K562 (cell line): ENCODE results near the gene MIEN1. TPM values are rescaled to one million over a fixed set of nuclear protein-coding genes. Genes with fewer than 3 reads are reported as not detected.

ENCODE experiments used
- EHMT2 ChIP-seq: fragments of 450-650 bp; IDR thresholded peaks from 2 replicates; pipeline ENCODE4 v1.6.1; 2018; ENCODE audit warnings: antibody characterized with exemption
- EP400 ChIP-seq: fragments of 450-650 bp; IDR thresholded peaks from 2 replicates; pipeline ENCODE4 v1.6.1; 2017; ENCODE audit warnings: antibody characterized with exemption, mild to moderate bottlenecking, moderate library complexity
- HDAC1 ChIP-seq, 2 experiments: fragments of 450-650 bp; IDR thresholded peaks; 2 replicates each; pipeline ENCODE4 v1.6.1; 2016 to 2017; ENCODE audit warnings: inconsistent platforms in 1 of 2, mild to moderate bottlenecking in 1 of 2, moderate library complexity in 1 of 2
- KLF6 ChIP-seq: fragments of 250-450 bp; sonication (Bioruptor Pico); IDR thresholded peaks from 2 replicates; pipeline ENCODE4 v1.4.0; 2020; ENCODE audit warnings: mild to moderate bottlenecking, moderate library complexity, borderline replicate concordance
- MXI1 ChIP-seq: IDR thresholded peaks from 2 replicates; pipeline ENCODE4 v1.6.1; 2011; ENCODE audit warnings: low read depth, mild to moderate bottlenecking, improper control_type of control experiment, low read length
- NBN ChIP-seq: fragments of 450-650 bp; IDR thresholded peaks from 2 replicates; pipeline ENCODE4 v1.6.1; 2016; ENCODE audit warnings: low read depth, mild to moderate bottlenecking
- NKRF ChIP-seq: fragments of 450-650 bp; IDR thresholded peaks from 2 replicates; pipeline ENCODE4 v1.6.1; 2016; ENCODE audit warnings: borderline replicate concordance
- NONO ChIP-seq, 2 experiments: fragments of 200-400 bp in 1 of 2; fragments of 450-650 bp in 1 of 2; formaldehyde crosslinking in 1 of 2; IDR thresholded peaks; 2 replicates each; pipeline ENCODE4 v1.6.1; 2017; ENCODE audit warnings: low read depth in 2 of 2, mild to moderate bottlenecking in 2 of 2, moderate library complexity in 2 of 2, low read length in 1 of 2
- POLR2B ChIP-seq: fragments of 450-650 bp; IDR thresholded peaks from 2 replicates; pipeline ENCODE4 v1.6.1; 2018; ENCODE audit warnings: low read depth; ENCODE audit not compliant: partially characterized antibody
- POLR2H ChIP-seq: IDR thresholded peaks from 2 replicates; pipeline ENCODE4 v1.6.1; 2016; ENCODE audit warnings: missing genetic modification characterization, low read depth, mild to moderate bottlenecking, control low read depth, missing compliant biosample characterization, moderate library complexity
- TBL1XR1 ChIP-seq, 2 experiments: IDR thresholded peaks; 2 replicates each; pipeline ENCODE4 v1.6.1; 2012; ENCODE audit warnings: improper control_type of control experiment in 2 of 2, low read length in 2 of 2, mild to moderate bottlenecking in 1 of 2
- ZBTB40 ChIP-seq, 2 experiments: fragments of 450-650 bp in 1 of 2; sonication (generic) in 1 of 2; formaldehyde crosslinking in 1 of 2; IDR thresholded peaks; 2 replicates each; pipeline versions ENCODE4 v1.7.1 to v1.9.0; 2016 to 2022; ENCODE audit warnings: inconsistent platforms in 1 of 2, mild to moderate bottlenecking in 1 of 2, missing genetic modification reagents in 1 of 2
- ZNF766 ChIP-seq: fragments of 200-800 bp; sonication (Bioruptor generic); conservative IDR thresholded peaks from 2 replicates; pipeline ENCODE4 v1.6.1; 2016; ENCODE audit warnings: missing genetic modification characterization, missing compliant biosample characterization
- ZSCAN29 ChIP-seq: fragments of 450-650 bp; IDR thresholded peaks from 2 replicates; pipeline ENCODE4 v1.6.1; 2017
- polyA plus RNA-seq, 8 experiments: library from polyadenylated mRNA; depleted of rRNA in 4 of 8; stranded (reverse) in 5 of 8; unstranded in 3 of 8; fragments of >200 nt; fragmentation: Nextera tagmentation in 2 of 8; fragmentation: Illumina TruSeq in 1 of 8; extraction: Ambion mirVana in 2 of 8; extraction: Trizol in 1 of 8; gene quantifications; 2 replicates each; pipeline versions ENCODE4 v1.2.1 to v1.2.3, GENCODE V29; 2011 to 2014; ENCODE audit warnings: inconsistent platforms in 1 of 8, missing spikeins in 1 of 8
- total RNA-seq, 7 experiments: library from RNA; depleted of rRNA in 6 of 7; stranded (reverse); fragments of >200 nt in 6 of 7; fragmentation: Illumina TruSeq in 2 of 7; extraction: Trizol in 2 of 7; gene quantifications; 2 replicates each; pipeline versions ENCODE4 v1.2.1 to v1.2.3, GENCODE V29; 2011 to 2021; ENCODE audit warnings: low replicate concordance in 1 of 7

MIEN1 gene
- total and polyA plus RNA-seq, 9 of the 15 experiments (the other 6 are each of a cell fraction or from before 2014, with no cell fraction given), result 61.3 to 142 (median 78.9) TPM

- TF ChIP-seq ZBTB40 (IDR thresholded peaks at IDR 0.05) (peak; percentile 98), ZBTB40 (CRISPR knock-in tag; IDR thresholded peaks at IDR 0.05) (no peak), ZSCAN29 (peak; percentile 85), POLR2H (tag) (peak; percentile 77), HDAC1 (IDR thresholded peaks at IDR 0.05) (peak in 1 of 2 experiments; percentile 21; a peak in 1 of 4 replicates), KLF6 (CRISPR knock-in tag) (peak; percentile 54; the same call in 1 of the 2 replicates), POLR2B (peak; percentile 70), NBN (peak; percentile 60), EP400 (peak; percentile 51), NONO (IDR thresholded peaks at IDR 0.05; ENCODE audit: low read depth in 2 of 2, low read length in 1 of 2) (no peak), NKRF (0 out of 2 replicates have a peak, but pooled peaks have one; percentile 58), TBL1XR1 (IDR thresholded peaks at IDR 0.05; ENCODE audit: low read length in 2 of 2) (0 out of 4 replicates have a peak, but pooled peaks of 1 of the 2 experiments have one; percentile 24), EHMT2 (peak; percentile 72), ZNF766 (CRISPR knock-in tag) (no peak), MXI1 (0 out of 2 replicates have a peak, but pooled peaks have one; percentile 36)
Measured at GRCh38 chr17:39687546-39688474, 42.5 kb downstream of the MIEN1 start, which contains the start of gene PGAP3 (continued).
